ENCODE data around the gene SLC23A2.
"Not testable (repeated sequence)": the region's sequence is repeated elsewhere in the genome, so short reads cannot be mapped to it uniquely, and the experiment has no call there.

SLC23A2 gene

DNA sequence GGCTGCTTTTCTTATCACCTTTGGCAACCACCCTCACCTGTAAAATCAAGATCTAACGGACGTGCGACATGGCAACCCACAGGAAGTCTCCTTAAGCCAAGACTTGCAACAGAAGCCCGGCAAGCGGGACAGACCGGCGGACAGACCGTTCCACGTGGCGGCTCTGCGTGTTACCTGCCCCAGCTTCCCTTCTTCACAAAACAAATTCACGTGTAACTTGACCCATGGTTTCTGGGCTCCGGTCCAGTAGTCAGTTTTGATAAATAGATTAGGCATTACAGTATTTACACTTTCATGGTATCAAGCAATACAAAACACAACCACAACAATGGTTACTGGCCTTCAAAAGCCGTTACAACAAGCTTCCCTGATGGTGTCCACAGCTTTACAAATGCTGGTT, 145.8 kb downstream of the SLC23A2 start:
- TF ChIP-seq, protein P1, sequence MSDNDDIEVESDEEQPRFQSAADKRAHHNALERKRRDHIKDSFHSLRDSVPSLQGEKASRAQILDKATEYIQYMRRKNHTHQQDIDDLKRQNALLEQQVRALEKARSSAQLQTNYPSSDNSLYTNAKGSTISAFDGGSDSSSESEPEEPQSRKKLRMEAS (IDR thresholded peaks at IDR 0.05; ENCODE audit: low read depth, low read length) = no peak
- TF ChIP-seq, protein P2, sequence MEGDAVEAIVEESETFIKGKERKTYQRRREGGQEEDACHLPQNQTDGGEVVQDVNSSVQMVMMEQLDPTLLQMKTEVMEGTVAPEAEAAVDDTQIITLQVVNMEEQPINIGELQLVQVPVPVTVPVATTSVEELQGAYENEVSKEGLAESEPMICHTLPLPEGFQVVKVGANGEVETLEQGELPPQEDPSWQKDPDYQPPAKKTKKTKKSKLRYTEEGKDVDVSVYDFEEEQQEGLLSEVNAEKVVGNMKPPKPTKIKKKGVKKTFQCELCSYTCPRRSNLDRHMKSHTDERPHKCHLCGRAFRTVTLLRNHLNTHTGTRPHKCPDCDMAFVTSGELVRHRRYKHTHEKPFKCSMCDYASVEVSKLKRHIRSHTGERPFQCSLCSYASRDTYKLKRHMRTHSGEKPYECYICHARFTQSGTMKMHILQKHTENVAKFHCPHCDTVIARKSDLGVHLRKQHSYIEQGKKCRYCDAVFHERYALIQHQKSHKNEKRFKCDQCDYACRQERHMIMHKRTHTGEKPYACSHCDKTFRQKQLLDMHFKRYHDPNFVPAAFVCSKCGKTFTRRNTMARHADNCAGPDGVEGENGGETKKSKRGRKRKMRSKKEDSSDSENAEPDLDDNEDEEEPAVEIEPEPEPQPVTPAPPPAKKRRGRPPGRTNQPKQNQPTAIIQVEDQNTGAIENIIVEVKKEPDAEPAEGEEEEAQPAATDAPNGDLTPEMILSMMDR (IDR thresholded peaks at IDR 0.05; ENCODE audit: low read depth, low read length) = no peak
- TF ChIP-seq MYC (IDR thresholded peaks at IDR 0.05; ENCODE audit: low read depth, low read length) (no peak), POLR2A (IDR thresholded peaks at IDR 0.05; ENCODE audit: extremely low read depth, insufficient read length) (no peak)
- H3K4me3 ChIP-seq (ENCODE audit: low read depth, low read length) = no peak overlapping the region
- DNase-seq (ENCODE audit: low read depth) = no peak

DNA sequence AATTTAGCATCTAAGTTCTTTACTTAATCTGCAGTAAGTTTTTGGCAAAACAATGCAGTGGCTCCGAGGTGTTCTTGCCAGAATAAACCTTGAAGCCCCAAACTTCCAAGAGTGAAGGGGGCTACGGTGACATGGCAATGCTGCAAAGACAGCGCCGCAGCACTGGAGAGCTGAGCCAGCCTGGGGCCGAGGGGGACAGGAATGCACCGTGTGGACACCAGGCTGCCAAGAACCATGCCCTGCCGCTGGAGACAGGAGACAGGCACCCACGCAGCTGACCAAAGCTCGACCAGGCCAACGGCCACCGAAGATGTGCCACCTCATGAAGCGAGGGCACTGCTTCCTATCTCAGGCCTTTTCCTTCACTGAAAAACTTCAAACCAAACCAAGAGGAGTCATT, 146.2 kb downstream of the SLC23A2 start:
- no peak for TF ChIP-seq POLR2A (IDR thresholded peaks at IDR 0.05; ENCODE audit: extremely low read depth, insufficient read length)
- TF ChIP-seq, protein P2 (IDR thresholded peaks at IDR 0.05; ENCODE audit: low read depth, low read length) = no peak
- DNase-seq (ENCODE audit: low read depth) = no peak
- H3K4me3 ChIP-seq (ENCODE audit: low read depth, low read length) = no peak overlapping the region

DNA sequence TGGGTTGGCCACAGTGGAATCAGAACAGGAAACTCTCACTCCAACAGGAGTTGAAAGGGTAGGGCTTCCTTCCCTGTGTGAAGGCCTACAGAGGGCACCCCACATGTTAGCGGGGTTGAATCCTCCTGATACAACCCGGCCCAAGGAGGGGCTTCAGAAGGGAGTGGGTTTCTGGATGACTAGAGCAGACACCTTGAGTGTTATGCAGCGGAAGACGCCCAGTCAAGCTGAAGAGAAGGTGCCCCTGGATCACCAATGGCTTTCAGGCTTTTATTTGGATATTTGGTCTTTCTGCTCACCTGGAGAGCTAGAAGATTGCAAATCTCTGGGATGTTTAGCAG, 146.8 kb downstream of the SLC23A2 start:
- no peak for TF ChIP-seq POLR2A (IDR thresholded peaks at IDR 0.05; ENCODE audit: extremely low read depth, insufficient read length)
- TF ChIP-seq, protein P2 (IDR thresholded peaks at IDR 0.05; ENCODE audit: low read depth, low read length) = no peak
- no peak for DNase-seq (ENCODE audit: low read depth)
- H3K4me3 ChIP-seq (ENCODE audit: low read depth, low read length) = no peak overlapping the region

DNA sequence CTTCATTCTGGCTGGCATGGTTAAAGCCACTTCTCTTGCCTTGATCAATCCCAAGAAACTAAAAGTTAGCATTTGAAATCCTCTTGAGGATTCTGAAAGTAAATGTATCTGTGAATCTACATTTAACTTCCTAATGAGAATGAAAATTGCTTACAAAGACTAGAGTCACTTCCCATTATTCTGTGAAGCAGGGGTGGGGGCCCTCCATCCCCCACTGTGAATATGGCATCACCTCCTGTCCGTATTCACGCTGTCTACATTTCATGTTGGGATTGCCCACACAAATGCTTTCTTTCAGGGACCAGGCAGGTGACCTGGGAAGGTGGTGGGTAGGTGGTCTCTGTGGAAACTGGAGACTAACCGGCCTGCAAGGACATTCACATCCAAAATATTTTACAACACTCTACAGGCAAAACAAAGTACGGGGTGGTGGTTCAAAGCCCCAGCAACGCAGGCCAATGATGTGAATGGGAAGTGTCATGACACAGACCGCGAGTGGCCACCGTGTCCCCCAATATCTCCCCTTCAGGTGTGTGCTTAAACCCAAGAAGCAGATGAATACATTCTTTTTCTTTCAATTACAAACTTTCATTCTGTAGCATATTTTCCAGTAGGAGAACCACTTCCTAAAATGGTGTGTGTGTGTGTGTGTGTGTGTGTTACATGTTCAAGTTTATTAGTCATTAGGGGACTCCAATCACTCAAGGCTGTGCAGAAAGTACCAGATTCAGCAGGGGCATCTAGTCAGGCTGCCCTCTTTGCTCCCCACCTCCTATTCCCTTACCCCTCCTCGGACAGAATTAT, 147.4 kb downstream of the SLC23A2 start:
- TF ChIP-seq POLR2A (IDR thresholded peaks at IDR 0.05; ENCODE audit: extremely low read depth, insufficient read length) (no peak), MYC (IDR thresholded peaks at IDR 0.05; ENCODE audit: low read depth, low read length) (no peak)
- TF ChIP-seq, protein P1 (IDR thresholded peaks at IDR 0.05; ENCODE audit: low read depth, low read length) = no peak
- TF ChIP-seq, protein P2 (IDR thresholded peaks at IDR 0.05; ENCODE audit: low read depth, low read length) = no peak
- no peak overlapping the region for H3K4me3 ChIP-seq (ENCODE audit: low read depth, low read length)
- DNase-seq (ENCODE audit: low read depth) = no peak

DNA sequence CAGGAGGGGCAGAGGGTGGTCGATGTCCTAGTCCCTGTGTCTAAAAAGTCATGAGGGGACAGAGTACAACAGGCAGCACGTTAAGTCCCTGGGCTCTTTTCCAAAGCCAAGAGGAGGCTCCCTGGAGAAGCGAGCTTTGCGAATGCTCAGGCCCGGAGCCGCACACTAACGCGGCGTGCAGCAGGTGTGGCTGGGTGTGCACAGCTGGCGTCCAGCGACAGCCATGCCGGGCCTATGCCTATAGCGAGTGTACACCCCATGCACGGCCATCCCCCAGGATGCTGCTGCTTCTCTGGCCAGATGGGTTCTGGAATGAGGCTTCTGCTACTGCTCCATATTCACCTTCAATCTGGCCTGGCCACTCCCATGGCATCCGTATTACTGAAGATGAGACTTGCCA, 148.3 kb downstream of the SLC23A2 start:
- TF ChIP-seq, protein P1 (IDR thresholded peaks at IDR 0.05; ENCODE audit: low read depth, low read length) = no peak
- TF ChIP-seq MYC (IDR thresholded peaks at IDR 0.05; ENCODE audit: low read depth, low read length) (no peak), POLR2A (IDR thresholded peaks at IDR 0.05; ENCODE audit: extremely low read depth, insufficient read length) (no peak)
- TF ChIP-seq, protein P2 (IDR thresholded peaks at IDR 0.05; ENCODE audit: low read depth, low read length) = no peak
- no peak overlapping the region for H3K4me3 ChIP-seq (ENCODE audit: low read depth, low read length)
- no peak for DNase-seq (ENCODE audit: low read depth)

DNA sequence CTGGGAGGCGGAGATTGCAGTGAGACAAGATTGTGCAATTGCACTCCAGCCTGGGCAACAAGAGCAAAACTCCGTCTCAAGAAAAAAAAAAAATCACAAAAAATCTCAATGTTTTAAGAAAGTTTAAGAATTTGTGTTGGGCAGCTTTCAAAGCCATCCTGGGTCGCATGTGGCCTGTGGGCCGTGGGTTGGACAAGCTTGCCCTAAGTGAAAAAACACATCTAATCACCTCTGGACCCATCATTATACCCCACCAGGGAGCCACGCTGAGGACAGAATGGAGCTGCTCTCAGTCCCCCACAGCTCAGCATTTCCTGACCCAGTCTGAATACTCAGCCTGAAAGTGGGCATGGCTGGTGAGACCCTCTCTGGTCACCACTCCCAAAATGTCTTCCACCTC, 150.3 kb downstream of the SLC23A2 start:
- no peak for DNase-seq (ENCODE audit: low read depth)
- no peak overlapping the region for H3K4me3 ChIP-seq (ENCODE audit: low read depth, low read length)
- TF ChIP-seq POLR2A (IDR thresholded peaks at IDR 0.05; ENCODE audit: extremely low read depth, insufficient read length) (no peak), MYC (IDR thresholded peaks at IDR 0.05; ENCODE audit: low read depth, low read length) (no peak)
- TF ChIP-seq, protein P2 (IDR thresholded peaks at IDR 0.05; ENCODE audit: low read depth, low read length) = no peak
- TF ChIP-seq, protein P1 (IDR thresholded peaks at IDR 0.05; ENCODE audit: low read depth, low read length) = no peak

DNA sequence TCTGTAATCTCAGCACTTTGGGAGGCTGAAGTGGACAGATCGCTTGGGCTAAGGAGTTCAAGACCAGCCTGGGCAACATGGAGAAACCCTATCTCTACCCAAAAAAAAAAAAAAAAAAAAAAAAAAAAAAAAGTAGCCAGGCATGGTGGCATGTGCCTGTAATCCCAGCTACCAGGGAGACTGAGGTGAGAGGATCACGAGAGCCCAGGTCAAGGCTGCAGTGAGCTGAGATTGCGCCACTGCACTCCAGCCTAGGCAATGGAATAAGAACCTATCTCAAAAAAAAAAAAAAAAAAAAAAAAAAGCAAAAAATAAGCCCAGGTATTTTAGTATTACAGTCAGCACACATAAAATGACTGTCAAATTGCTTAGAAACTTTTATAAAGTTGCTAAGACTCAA, 152.5 kb downstream of the SLC23A2 start:
- H3K4me3 ChIP-seq (ENCODE audit: low read depth, low read length); DNase-seq (ENCODE audit: low read depth): not testable (repeated sequence)

Measured in NB4 (cell line).